ENCODE results near the gene HTD2. TPM values are rescaled to one million over a fixed set of nuclear protein-coding genes. Genes with fewer than 3 reads are reported as not detected.

The HTD2 gene
- total RNA-seq, 1 experiment from 2014 or later, result 13.5 TPM

DNA sequence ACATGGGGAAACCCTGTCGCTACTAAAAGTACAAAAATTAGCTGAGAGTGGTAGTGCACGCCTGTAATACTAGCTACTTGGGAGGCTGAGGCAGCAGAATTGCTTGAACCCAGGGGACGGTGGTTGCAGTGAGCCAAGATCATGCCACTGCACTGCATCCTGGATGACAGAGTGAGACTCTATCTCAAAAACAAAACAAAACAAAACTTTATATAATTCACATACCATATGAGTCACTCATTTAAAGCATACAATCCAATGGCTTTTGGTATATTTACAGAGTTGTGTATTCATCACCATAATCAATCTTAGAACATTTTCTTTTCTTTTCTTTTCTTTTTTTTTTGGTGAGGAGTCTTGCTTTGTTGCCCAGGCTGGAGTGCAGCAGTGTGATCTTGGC, 35.1 kb downstream of the HTD2 start:
- Histone ChIP-seq H3K4me1 (ENCODE audit: control insufficient read depth in 1 of 2, insufficient read depth in 2 of 2, low read length in 2 of 2) (no peaks in the 10 kb centered on the region), H3K9ac (ENCODE audit: low read length) (no peak overlapping the region), H4K20me1 (ENCODE audit: insufficient read depth) (no peaks in the 10 kb centered on the region), H2AFZ (ENCODE audit: low read depth, low read length, poor library complexity, severe bottlenecking) (no peak overlapping the region), H3K27ac (ENCODE audit: low read depth, low read length) (no peak overlapping the region), H3K9me3 (ENCODE audit: control insufficient read depth in 1 of 2, insufficient read depth in 1 of 2, low read depth in 1 of 2, low read length in 2 of 2) (no peaks in the 10 kb centered on the region), H3K36me3 (ENCODE audit: control insufficient read depth in 1 of 2, insufficient read depth in 2 of 2, low read length in 2 of 2) (no peaks in the 10 kb centered on the region), H3K79me2 (ENCODE audit: insufficient read depth, low read length) (no peaks in the 10 kb centered on the region), H3K4me2 (ENCODE audit: low read length) (no peak overlapping the region), H3K4me3 (replicated peaks in 1 of 2; ENCODE audit: low read depth in 1 of 2, low read length in 2 of 2) (no peak overlapping the region), H3K27me3 (ENCODE audit: insufficient read depth, low read length) (no peaks in the 10 kb centered on the region), H3K9me2 (ENCODE audit: insufficient read depth) (no peaks in the 10 kb centered on the region)
- DNase-seq (ENCODE audit: low read depth, low spot score), result no peak
- intact Hi-C loops (cut with micrococcal nuclease), result no loop called here
- ChIA-PET RAD21 (ENCODE audit: low non-redundant PET in 1 of 2, low total read pairs in 2 of 2, uncharacterized antibody in 2 of 2, unreplicated experiment in 2 of 2) (no interaction called here), CTCF (no interaction called here), POLR2A (no interaction called here)
- TF ChIP-seq EGR1 (IDR thresholded peaks at IDR 0.05; ENCODE audit: low read depth), result no peak
- TF ChIP-seq SIN3A (IDR thresholded peaks at IDR 0.05; ENCODE audit: low read depth), result no peak
- TF ChIP-seq REST (IDR thresholded peaks at IDR 0.05; ENCODE audit: low read depth), result no peak
- no peak for TF ChIP-seq FOSL1 (IDR thresholded peaks at IDR 0.05; ENCODE audit: low read depth)
- TF ChIP-seq, protein P1, sequence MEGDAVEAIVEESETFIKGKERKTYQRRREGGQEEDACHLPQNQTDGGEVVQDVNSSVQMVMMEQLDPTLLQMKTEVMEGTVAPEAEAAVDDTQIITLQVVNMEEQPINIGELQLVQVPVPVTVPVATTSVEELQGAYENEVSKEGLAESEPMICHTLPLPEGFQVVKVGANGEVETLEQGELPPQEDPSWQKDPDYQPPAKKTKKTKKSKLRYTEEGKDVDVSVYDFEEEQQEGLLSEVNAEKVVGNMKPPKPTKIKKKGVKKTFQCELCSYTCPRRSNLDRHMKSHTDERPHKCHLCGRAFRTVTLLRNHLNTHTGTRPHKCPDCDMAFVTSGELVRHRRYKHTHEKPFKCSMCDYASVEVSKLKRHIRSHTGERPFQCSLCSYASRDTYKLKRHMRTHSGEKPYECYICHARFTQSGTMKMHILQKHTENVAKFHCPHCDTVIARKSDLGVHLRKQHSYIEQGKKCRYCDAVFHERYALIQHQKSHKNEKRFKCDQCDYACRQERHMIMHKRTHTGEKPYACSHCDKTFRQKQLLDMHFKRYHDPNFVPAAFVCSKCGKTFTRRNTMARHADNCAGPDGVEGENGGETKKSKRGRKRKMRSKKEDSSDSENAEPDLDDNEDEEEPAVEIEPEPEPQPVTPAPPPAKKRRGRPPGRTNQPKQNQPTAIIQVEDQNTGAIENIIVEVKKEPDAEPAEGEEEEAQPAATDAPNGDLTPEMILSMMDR (IDR thresholded peaks at IDR 0.05 in 2 of 3, conservative IDR thresholded peaks at IDR 0.05 in 1 of 3; ENCODE audit: borderline replicate concordance in 1 of 3, insufficient read depth in 1 of 3, low read depth in 2 of 3, low read length in 2 of 3), result no peak
- no peak for TF ChIP-seq EZH2phosphoT487 (IDR thresholded peaks at IDR 0.05; ENCODE audit: borderline replicate concordance)
- TF ChIP-seq CEBPB (IDR thresholded peaks at IDR 0.05; ENCODE audit: low read depth), result no peak
- no peak for TF ChIP-seq TCF7L2 (IDR thresholded peaks at IDR 0.05; ENCODE audit: borderline replicate concordance, extremely low read depth, insufficient read depth, insufficient read length)
- no peak for TF ChIP-seq CBX3 (IDR thresholded peaks at IDR 0.05; ENCODE audit: low read depth)
- TF ChIP-seq JUND (IDR thresholded peaks at IDR 0.05), result no peak
- no peak for TF ChIP-seq RAD21 (IDR thresholded peaks at IDR 0.05; ENCODE audit: low read depth)
- no peak for TF ChIP-seq ATF3 (IDR thresholded peaks at IDR 0.05)
- no peak for TF ChIP-seq EZH2 (IDR thresholded peaks at IDR 0.05)
- TF ChIP-seq SRF (IDR thresholded peaks at IDR 0.05; ENCODE audit: low read depth), result no peak
- no peak for TF ChIP-seq MAX (IDR thresholded peaks at IDR 0.05)
- TF ChIP-seq ZBTB33 (IDR thresholded peaks at IDR 0.05; ENCODE audit: extremely low read depth, insufficient replicate concordance, low read length), result no peak
- no peak for TF ChIP-seq ZNF274 (IDR thresholded peaks at IDR 0.05; ENCODE audit: low read depth, low read length)
- TF ChIP-seq POLR2AphosphoS5 (IDR thresholded peaks at IDR 0.05; ENCODE audit: low read depth, low read length), result no peak
- no peak for TF ChIP-seq ELF1 (IDR thresholded peaks at IDR 0.05; ENCODE audit: borderline replicate concordance, low read depth)
- TF ChIP-seq SP1 (IDR thresholded peaks at IDR 0.05; ENCODE audit: low read depth), result no peak
- no peak for ATAC-seq
- BruUV-seq (replicated peaks), result no TSS peak
